ENCODE data around the gene NRIP1. TPM values are rescaled to one million over a fixed set of nuclear protein-coding genes. Genes with fewer than 3 reads are reported as not detected.

Gene NRIP1
- total and polyA plus RNA-seq, 2 donors (not counting 3 experiments of a cell fraction or from before 2014, with no cell fraction given), result 2.8 to 24.0 TPM

DNA sequence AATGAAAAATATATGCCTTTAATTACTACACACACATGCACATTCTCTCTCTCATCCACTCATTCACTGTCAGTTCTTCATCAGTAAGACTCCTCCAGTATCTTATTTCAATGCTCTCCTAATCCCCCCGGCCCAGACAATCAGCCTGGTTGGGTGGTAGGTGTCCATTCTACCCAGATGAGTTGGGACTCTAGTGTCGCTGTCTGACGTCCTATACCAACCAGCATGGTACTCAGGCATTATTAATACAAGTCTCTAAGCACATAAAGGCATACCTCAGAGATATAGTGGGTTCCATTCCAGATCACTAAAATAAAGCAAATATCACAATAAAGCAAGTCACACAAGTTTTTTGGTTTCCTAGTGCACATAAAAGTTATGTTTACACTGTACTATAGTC is 19.8 kb downstream of the NRIP1 start:
- no TSS peak for BruUV-seq (replicated peaks)

More for the DNA sequence above, 19.8 kb downstream of the NRIP1 start:
- H3K36me3 ChIP-seq (ENCODE audit: control insufficient read depth in 2 of 2, extremely low read depth in 1 of 2, insufficient read depth in 2 of 2, low read length in 2 of 2), result peaks cover 0 to 3% of the 10 kb centered on the region in 2 experiments
- no peak overlapping the region for H2AFZ ChIP-seq (ENCODE audit: low read depth, low read length)
- intact Hi-C loops (cut with micrococcal nuclease), result no loop called here
- no peak overlapping the region for H3K9ac ChIP-seq (replicated peaks; ENCODE audit: extremely low read depth, insufficient read depth, low read length)
- no peaks in the 10 kb centered on the region for H3K27me3 ChIP-seq (ENCODE audit: control insufficient read depth in 2 of 2, insufficient read depth in 2 of 2, low read length in 2 of 2)
- H3K4me1 ChIP-seq (ENCODE audit: control insufficient read depth, extremely low read depth, insufficient read depth, low read length), result no peaks in the 10 kb centered on the region
- dilution Hi-C loops (cut with MboI; ENCODE audit: extremely low pct_ligation_motif_present, low sequenced_read_pairs), result no loop called here
- no peak for FAIRE-seq
- no peak overlapping the region for H3K27ac ChIP-seq (ENCODE audit: insufficient read depth, low read depth, low read length)
- H3K9me3 ChIP-seq (replicated peaks; ENCODE audit: control insufficient read depth, insufficient read depth, low read length), result no peaks in the 10 kb centered on the region
- H4K20me1 ChIP-seq (replicated peaks; ENCODE audit: control insufficient read depth, extremely low read depth, insufficient read depth, low read length), result peaks cover 8% of the 10 kb centered on the region
- H3K9me1 ChIP-seq (replicated peaks; ENCODE audit: control insufficient read depth, extremely low read depth, insufficient read depth, low read length), result no peaks in the 10 kb centered on the region
- no peak overlapping the region for H3K4me2 ChIP-seq (ENCODE audit: insufficient read depth, low read length)
- no peak overlapping the region for H3K4me3 ChIP-seq (replicated peaks in 1 of 3; ENCODE audit: insufficient read depth in 1 of 3, low read depth in 1 of 3, low read length in 3 of 3)
- POLR2A ChIA-PET, result no interaction called here
- DNase-seq (ENCODE audit: low read depth, low spot score), result no peak
- CTCF ChIA-PET, result no interaction called here
- peaks cover 95% of the 10 kb centered on the region for H3K79me2 ChIP-seq (ENCODE audit: control insufficient read depth, insufficient read depth, low read length)
- no peak for TF ChIP-seq EZH2 (IDR thresholded peaks at IDR 0.05; ENCODE audit: borderline replicate concordance, low read depth, low read length, severe bottlenecking)
- no peak for TF ChIP-seq POLR2A (IDR thresholded peaks at IDR 0.05; ENCODE audit: low read depth, low read length)
- TF ChIP-seq CTCF (IDR thresholded peaks at IDR 0.05; ENCODE audit: extremely low read depth in 1 of 2, insufficient read depth in 1 of 2, low read depth in 1 of 2, low read length in 2 of 2), result no peak
- TF ChIP-seq MYC (IDR thresholded peaks at IDR 0.05; ENCODE audit: low read depth, low read length), result no peak
- TF ChIP-seq, protein P1, sequence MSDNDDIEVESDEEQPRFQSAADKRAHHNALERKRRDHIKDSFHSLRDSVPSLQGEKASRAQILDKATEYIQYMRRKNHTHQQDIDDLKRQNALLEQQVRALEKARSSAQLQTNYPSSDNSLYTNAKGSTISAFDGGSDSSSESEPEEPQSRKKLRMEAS (IDR thresholded peaks at IDR 0.05; ENCODE audit: insufficient read depth, insufficient read length), result no peak
- TF ChIP-seq JUN (IDR thresholded peaks at IDR 0.05; ENCODE audit: borderline replicate concordance, insufficient read depth, insufficient read length, low read depth), result no peak
- TF ChIP-seq FOS (IDR thresholded peaks at IDR 0.05; ENCODE audit: borderline replicate concordance, insufficient read depth, low read length), result no peak
- TF ChIP-seq GATA2 (IDR thresholded peaks at IDR 0.05; ENCODE audit: insufficient read depth, insufficient read length, low read depth, low read length), result no peak
- no peak for TF ChIP-seq POLR2AphosphoS5 (IDR thresholded peaks at IDR 0.05; ENCODE audit: insufficient read depth, low read depth, low read length)

Measured in endothelial cell of umbilical vein (primary cell).